CD4-positive, alpha-beta T cell (primary cell): ENCODE data around the gene ECHS1. TPM values are rescaled to one million over a fixed set of nuclear protein-coding genes. Genes with fewer than 3 reads are reported as not detected.

Source experiments
- ATAC-seq: fragments of 200-7000 bp; cut with Tn5 transposase; one replicate; pipeline ENCODE4 v1.10.0; 2022; ENCODE audit warnings: mild to moderate bottlenecking; ENCODE audit not compliant: poor library complexity
- CTCF ChIA-PET: fragments of 350-600 bp; sonication (Branson Sonifier 250); formaldehyde crosslinking; loops from one replicate; lab custom pipeline; 2021; ENCODE audit warnings: antibody characterized with exemption, inconsistent platforms; lab: Charles Lee
- POLR2A ChIA-PET: fragments of 350-600 bp; sonication (Branson Sonifier 250); formaldehyde crosslinking; loops from one replicate; lab custom pipeline; 2021; ENCODE audit warnings: antibody characterized with exemption, inconsistent platforms; lab: Charles Lee
- DNase-seq, 14 experiments: peaks; one replicate each; pipeline ENCODE4 v3.0.0-alpha.2; 2013 to 2020; ENCODE audit warnings: mixed read lengths in 2 of 14
- H3K27ac ChIP-seq, 2 donors: one replicate each; pipeline versions ENCODE4 v1.5.1 to v1.7.0; 2013; ENCODE audit warnings: low read length in 2 of 2, low read depth in 1 of 2, mild to moderate bottlenecking in 1 of 2
- H3K27me3 ChIP-seq, 2 experiments: 1 replicate in 1 of 2; 2 replicates in 1 of 2; pipeline versions ENCODE4 v1.6.1 to v1.7.0; 2013; ENCODE audit warnings: low read length in 2 of 2, control low read depth in 1 of 2, mild to moderate bottlenecking in 1 of 2, moderate library complexity in 1 of 2; ENCODE audit not compliant: insufficient read depth in 2 of 2, control insufficient read depth in 1 of 2
- H3K36me3 ChIP-seq: one replicate; pipeline ENCODE4 v1.6.1; 2013; ENCODE audit warnings: low read length, control low read depth; ENCODE audit not compliant: insufficient read depth
- H3K4me1 ChIP-seq: one replicate; pipeline ENCODE4 v1.6.1; 2013; ENCODE audit warnings: low read length, control low read depth; ENCODE audit not compliant: insufficient read depth
- H3K4me3 ChIP-seq: one replicate; pipeline ENCODE4 v1.5.1; 2013; ENCODE audit warnings: mild to moderate bottlenecking, low read length, moderate library complexity
- H3K9me3 ChIP-seq, 2 experiments: 1 replicate in 1 of 2; 2 replicates in 1 of 2; pipeline versions ENCODE4 v1.6.1 to v1.7.0; 2013; ENCODE audit warnings: low read length in 2 of 2, mild to moderate bottlenecking in 2 of 2, control low read depth in 1 of 2, moderate library complexity in 1 of 2; ENCODE audit not compliant: control insufficient read depth in 1 of 2, insufficient read depth in 1 of 2
- H3K27ac Mint-ChIP-seq: one replicate; pipeline ENCODE4 v1.8.0; 2020; ENCODE audit warnings: mixed read lengths
- H3K27me3 Mint-ChIP-seq: one replicate; pipeline ENCODE4 v1.8.0; 2021; ENCODE audit warnings: mixed read lengths
- H3K36me3 Mint-ChIP-seq: one replicate; pipeline ENCODE4 v1.8.0; 2021; ENCODE audit warnings: low read depth, mixed read lengths
- H3K4me1 Mint-ChIP-seq: one replicate; pipeline ENCODE4 v1.8.0; 2021; ENCODE audit warnings: low read depth, mixed read lengths
- H3K4me3 Mint-ChIP-seq: one replicate; pipeline ENCODE4 v1.8.0; 2020; ENCODE audit warnings: mild to moderate bottlenecking, mixed read lengths
- H3K9me3 Mint-ChIP-seq: one replicate; pipeline ENCODE4 v1.8.0; 2020; ENCODE audit warnings: mixed read lengths
- CTCF ChIP-seq: fragments of 200-600 bp; IDR thresholded peaks from one replicate; pipeline ENCODE4 v1.8.0; 2022; ENCODE audit warnings: antibody characterized with exemption, mild to moderate bottlenecking
- intact Hi-C, 2 experiments: fragments of 100-400 bp; cut with DNase I in 1 of 2; cut with micrococcal nuclease in 1 of 2; formaldehyde crosslinking; loops; one replicate each; pipeline versions ENCODE4 v1.15.1 to v1.9.0; 2023 to 2025; cut with DNase I, micrococcal nuclease
- total RNA-seq, 174 experiments: library from RNA in 2 of 174; stranded (reverse) in 2 of 174; gene quantifications; one replicate each; pipeline ENCODE4 v1.2.3 and lab custom pipeline; 2021 to 2026

The ECHS1 gene
- total RNA-seq, 2 experiments from 2014 or later = 7.6 to 8.3 TPM

- peak overlapping the region; percentile 48 for H3K4me3 Mint-ChIP-seq
- ChIA-PET CTCF (no interaction called here), POLR2A (interaction anchor here (0.9 kb wide), 1 partner anchor 15 kb away, joined by 3 read pairs; no protein-coding TSS in a partner anchor)
- no peak overlapping the region for H3K27ac Mint-ChIP-seq
- peaks cover 57% of the 10 kb centered on the region for H3K4me1 Mint-ChIP-seq
- Histone ChIP-seq H3K4me3 (no peak overlapping the region), H3K27me3 (no peaks in the 10 kb centered on the region), H3K27ac (peak overlapping the region; percentile 23 to 72), H3K36me3 (peaks cover 15% of the 10 kb centered on the region), H3K9me3 (no peaks in the 10 kb centered on the region), H3K4me1 (peaks cover 66% of the 10 kb centered on the region)
- ATAC-seq (no peak), DNase-seq (peak in 2 of 14 experiments; percentile 31 to 43)
- intact Hi-C loops = loop anchor here (1.0 to 5.0 kb wide), 4 partner anchors 11 to 130 kb away; partner anchors contain the start of gene CALY (in 1 of the 2)
- H3K27me3 Mint-ChIP-seq = no peaks in the 10 kb centered on the region
- TF ChIP-seq CTCF = no peak
- H3K9me3 Mint-ChIP-seq = no peaks in the 10 kb centered on the region
- peaks cover 20% of the 10 kb centered on the region for H3K36me3 Mint-ChIP-seq
Measured at GRCh38 chr10:133391761-133392518, 18.8 kb upstream of the ECHS1 start.

GRCh38 chr10:133391249-133391635, 18.1 kb upstream of the ECHS1 start:
- DNase-seq (no peak), ATAC-seq (no peak)
- H3K36me3 Mint-ChIP-seq = peaks cover 14% of the 10 kb centered on the region
- H3K4me1 Mint-ChIP-seq = peaks cover 57% of the 10 kb centered on the region
- POLR2A ChIA-PET = interaction anchor here (0.6 to 2.6 kb wide), 2 partner anchors 13 to 84 kb away, joined by 6 to 19 read pairs; partner anchors contain the start of gene PAOX
- no peak for TF ChIP-seq CTCF
- peak overlapping the region; percentile 93 for H3K27ac Mint-ChIP-seq
- Histone ChIP-seq H3K36me3 (peaks cover 8% of the 10 kb centered on the region), H3K4me3 (no peak overlapping the region), H3K4me1 (peaks cover 66% of the 10 kb centered on the region), H3K27ac (peak overlapping the region; percentile 23 to 72), H3K9me3 (no peaks in the 10 kb centered on the region), H3K27me3 (no peaks in the 10 kb centered on the region)
- no peaks in the 10 kb centered on the region for H3K9me3 Mint-ChIP-seq
- peak overlapping the region; percentile 48 for H3K4me3 Mint-ChIP-seq
- H3K27me3 Mint-ChIP-seq = no peaks in the 10 kb centered on the region
- intact Hi-C loops = loop anchor here (5.0 kb wide), 3 partner anchors 54 to 129 kb away; partner anchors contain the start of gene CALY (in 1 of the 2)
- CTCF ChIA-PET = no interaction called here

- CTCF ChIA-PET = interaction anchor here (0.8 to 1.6 kb wide), 2 partner anchors 32 to 61 kb away, joined by 3 to 9 read pairs; no protein-coding TSS in a partner anchor
- DNase-seq (no peak), ATAC-seq (no peak)
- H3K27me3 ChIP-seq = no peaks in the 10 kb centered on the region
- H3K36me3 ChIP-seq = peaks cover 3% of the 10 kb centered on the region
- peaks cover 12% of the 10 kb centered on the region for H3K36me3 Mint-ChIP-seq
- peak overlapping the region; percentile 91 for H3K4me3 Mint-ChIP-seq
- H3K9me3 ChIP-seq = no peaks in the 10 kb centered on the region
- H3K27ac Mint-ChIP-seq = peak overlapping the region; percentile 93
- H3K27me3 Mint-ChIP-seq = no peaks in the 10 kb centered on the region
- no peaks in the 10 kb centered on the region for H3K9me3 Mint-ChIP-seq
- intact Hi-C loops = loop anchor here (5.0 kb wide), 3 partner anchors 53 to 128 kb away; partner anchors contain the start of gene CALY (in 1 of the 2)
- no peak overlapping the region for H3K4me3 ChIP-seq
- POLR2A ChIA-PET = interaction anchor here (0.6 to 2.6 kb wide), 6 partner anchors 12 to 83 kb away, joined by 3 to 19 read pairs (median 7); partner anchors contain the start of genes CALY, ECHS1, FUOM and PAOX
- TF ChIP-seq CTCF = no peak
- H3K4me1 ChIP-seq = peaks cover 66% of the 10 kb centered on the region
- H3K4me1 Mint-ChIP-seq = peaks cover 55% of the 10 kb centered on the region
- peak overlapping the region; percentile 70 to 72 for H3K27ac ChIP-seq
Measured at GRCh38 chr10:133390597-133391248, 17.6 kb upstream of the ECHS1 start.
